K562 (cell line): Measurements from ENCODE around the gene ABRAXAS1. TPM values are rescaled to one million over a fixed set of nuclear protein-coding genes. Genes with fewer than 3 reads are reported as not detected.

Experiments used
- C11orf30 ChIP-seq: fragments of 450-650 bp; IDR thresholded peaks from 2 replicates; pipeline ENCODE4 v1.6.1; 2016; ENCODE audit warnings: low read depth, mild to moderate bottlenecking
- CCNT2 ChIP-seq: IDR thresholded peaks from 2 replicates; pipeline ENCODE4 v1.6.1; 2011; ENCODE audit warnings: borderline replicate concordance, low read depth, mild to moderate bottlenecking, moderate library complexity, mixed read lengths, low read length; ENCODE audit not compliant: insufficient read length; ENCODE audit errors: extremely low read depth
- ELF4 ChIP-seq: fragments of 450-650 bp; formaldehyde crosslinking; IDR thresholded peaks from 2 replicates; pipeline ENCODE4 v1.4.0; 2022; ENCODE audit warnings: missing genetic modification characterization
- HEY1 ChIP-seq: fragments of 250-450 bp; sonication (Bioruptor Pico); IDR thresholded peaks from 2 replicates; pipeline ENCODE4 v1.5.0; 2020; ENCODE audit warnings: mild to moderate bottlenecking, moderate library complexity, borderline replicate concordance
- MAFK ChIP-seq: IDR thresholded peaks from 2 replicates; pipeline ENCODE4 v1.6.1; 2011; ENCODE audit warnings: low read length, improper control_type of control experiment
- MTA1 ChIP-seq: fragments of 450-650 bp; IDR thresholded peaks from 2 replicates; pipeline ENCODE4 v1.6.1; 2017; ENCODE audit warnings: borderline replicate concordance
- NEUROD1 ChIP-seq: fragments of 150-350 bp; IDR thresholded peaks from 2 replicates; pipeline ENCODE4 v1.6.1; 2014; ENCODE audit warnings: borderline replicate concordance, low read length, low read depth; ENCODE audit not compliant: partially characterized antibody
- NFATC3 ChIP-seq: fragments of 450-650 bp; IDR thresholded peaks from 2 replicates; pipeline ENCODE4 v1.6.1; 2017; ENCODE audit warnings: mild to moderate bottlenecking
- NFE2 ChIP-seq: IDR thresholded peaks from 2 replicates; pipeline ENCODE4 v1.6.1; 2014; ENCODE audit warnings: antibody characterized with exemption, low read depth
- NR2C2 ChIP-seq, 2 experiments: fragments of 200-800 bp in 1 of 2; sonication (Bioruptor generic) in 1 of 2; sonication (generic) in 1 of 2; formaldehyde crosslinking in 1 of 2; IDR thresholded peaks; 2 replicates each; pipeline versions ENCODE4 v1.6.1 to v1.8.0; 2016 to 2022; ENCODE audit warnings: mild to moderate bottlenecking in 1 of 2, missing compliant biosample characterization in 1 of 2, missing genetic modification characterization in 1 of 2, missing genetic modification reagents in 1 of 2
- PHB ChIP-seq: fragments of 250-450 bp; sonication (Bioruptor Pico); IDR thresholded peaks from 2 replicates; pipeline ENCODE4 v1.5.0; 2021
- RBM25 ChIP-seq: fragments of 200-400 bp; formaldehyde crosslinking; IDR thresholded peaks from 2 replicates; pipeline ENCODE4 v1.6.1; 2018; ENCODE audit warnings: low read length, low read depth, moderate library complexity; ENCODE audit not compliant: severe bottlenecking
- SMAD1 ChIP-seq: fragments of 150-350 bp; IDR thresholded peaks from 2 replicates; pipeline ENCODE4 v1.6.1; 2014; ENCODE audit warnings: low read length, low read depth; ENCODE audit not compliant: partially characterized antibody
- TCF7L2 ChIP-seq: fragments of 150-350 bp; IDR thresholded peaks from 2 replicates; pipeline ENCODE4 v1.6.1; 2016; ENCODE audit warnings: low read depth, mild to moderate bottlenecking, low read length, moderate library complexity
- TRIM24 ChIP-seq, 2 experiments: fragments of 450-650 bp; IDR thresholded peaks; 2 replicates each; pipeline ENCODE4 v1.6.1; 2016
- ZNF133 ChIP-seq: fragments of 250-450 bp; sonication (Bioruptor Pico); IDR thresholded peaks from 2 replicates; pipeline ENCODE4 v1.4.0; 2020; ENCODE audit warnings: mild to moderate bottlenecking
- ZNF830 ChIP-seq: fragments of 250-450 bp; sonication (Bioruptor Pico); IDR thresholded peaks from 2 replicates; pipeline ENCODE4 v1.5.0; 2021; ENCODE audit warnings: mild to moderate bottlenecking
- polyA plus RNA-seq, 8 experiments: library from polyadenylated mRNA; depleted of rRNA in 4 of 8; stranded (reverse) in 5 of 8; unstranded in 3 of 8; fragments of >200 nt; fragmentation: Nextera tagmentation in 2 of 8; fragmentation: Illumina TruSeq in 1 of 8; extraction: Ambion mirVana in 2 of 8; extraction: Trizol in 1 of 8; gene quantifications; 2 replicates each; pipeline versions ENCODE4 v1.2.1 to v1.2.3, GENCODE V29; 2011 to 2014; ENCODE audit warnings: inconsistent platforms in 1 of 8, missing spikeins in 1 of 8
- total RNA-seq, 7 experiments: library from RNA; depleted of rRNA in 6 of 7; stranded (reverse); fragments of >200 nt in 6 of 7; fragmentation: Illumina TruSeq in 2 of 7; extraction: Trizol in 2 of 7; gene quantifications; 2 replicates each; pipeline versions ENCODE4 v1.2.1 to v1.2.3, GENCODE V29; 2011 to 2021; ENCODE audit warnings: low replicate concordance in 1 of 7
- TF ChIP-seq, protein P1 (sequence below), 2 experiments: fragments of 450-650 bp in 1 of 2; sonication (generic) in 1 of 2; formaldehyde crosslinking; conservative IDR thresholded peaks; 2 replicates each; pipeline versions ENCODE4 v1.4.0 to v1.8.1; 2020 to 2022; ENCODE audit warnings: mild to moderate bottlenecking in 1 of 2, missing genetic modification reagents in 1 of 2
- TF ChIP-seq, protein P2 (sequence below): fragments of 450-650 bp; formaldehyde crosslinking; IDR thresholded peaks from 2 replicates; pipeline ENCODE4 v1.4.0; 2022; ENCODE audit warnings: mild to moderate bottlenecking, moderate library complexity
- TF ChIP-seq, protein P3 (sequence below): IDR thresholded peaks from 2 replicates; pipeline ENCODE4 v1.6.1; 2011; ENCODE audit warnings: borderline replicate concordance, low read depth, mild to moderate bottlenecking, moderate library complexity, low read length; ENCODE audit not compliant: insufficient read depth, poor library complexity, severe bottlenecking
- TF ChIP-seq, protein P4 (sequence below): IDR thresholded peaks from 2 replicates; pipeline ENCODE4 v1.6.1; 2014; ENCODE audit warnings: antibody characterized with exemption

ABRAXAS1 gene
- total and polyA plus RNA-seq, 9 of the 15 experiments (the other 6 are each of a cell fraction or from before 2014, with no cell fraction given) = 10.8 to 48.3 (median 22.1) TPM

DNA sequence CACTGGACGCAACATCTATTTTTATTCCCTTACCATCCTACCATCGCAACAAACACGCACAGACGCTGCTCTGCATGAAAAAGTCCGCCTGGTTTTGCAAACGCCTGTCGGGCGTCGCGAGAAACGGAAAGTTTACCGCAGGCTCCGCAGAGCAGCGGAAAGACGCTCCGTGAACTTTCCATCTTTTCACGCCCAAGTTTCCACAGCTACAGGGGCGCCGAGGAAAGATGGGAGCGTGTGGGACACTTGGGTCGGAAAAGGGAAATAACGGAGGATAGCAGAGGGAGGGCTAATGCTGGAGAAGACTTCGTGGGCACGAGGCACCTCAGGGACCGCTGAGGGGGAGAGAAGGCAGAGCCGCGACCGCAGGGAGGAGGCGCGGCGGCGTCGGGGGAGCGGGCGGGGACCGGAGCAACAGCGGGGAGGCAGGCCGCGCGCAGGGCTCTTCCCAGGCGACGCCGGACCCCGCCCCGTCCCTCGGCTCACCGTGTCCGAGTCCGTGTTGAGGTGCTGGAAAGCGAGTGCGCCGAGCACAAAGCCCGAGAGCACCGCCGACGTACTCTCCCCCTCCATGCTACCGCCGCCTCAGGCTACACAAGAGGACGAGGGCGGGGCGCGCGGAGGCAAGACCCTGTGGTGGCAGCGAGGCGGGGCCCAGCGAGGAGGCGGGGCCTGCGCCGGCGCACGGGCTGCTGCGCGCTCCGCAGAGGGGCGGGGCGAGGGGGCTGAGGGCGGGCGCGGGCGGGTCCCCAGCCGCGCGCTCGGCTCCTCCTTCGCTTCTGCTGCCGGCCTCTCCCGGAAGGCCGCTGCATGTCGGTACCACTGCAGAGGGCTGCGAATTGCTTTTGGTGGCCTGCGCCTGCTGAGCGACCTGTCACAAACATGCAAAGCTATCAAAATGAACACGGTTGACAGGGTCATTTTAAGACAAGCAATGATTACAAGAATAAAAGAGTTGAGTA, at the start of gene ABRAXAS1 (continued):
- TF ChIP-seq NR2C2 (CRISPR knock-in tag; IDR thresholded peaks at IDR 0.05) (peak; percentile 76; the same call in 1 of the 2 replicates), NR2C2 (tag; IDR thresholded peaks at IDR 0.05) (no peak; the same call in none of the 2 replicates), PHB (CRISPR knock-in tag) (no peak), ZNF133 (CRISPR knock-in tag) (no peak), SMAD1 (peak; percentile 5), TCF7L2 (no peak), RBM25 (no peak), ELF4 (0 out of 2 replicates have a peak, but pooled peaks have one; percentile 36), TRIM24 (IDR thresholded peaks at IDR 0.05) (peak; percentile 14 to 82; a peak in 2 of 4 replicates), NFE2 (no peak), MAFK (no peak), ZNF830 (CRISPR knock-in tag) (no peak), HEY1 (CRISPR knock-in tag) (no peak), NFATC3 (no peak), C11orf30 (no peak), CCNT2 (peak; percentile 79), NEUROD1 (peak; percentile 16), MTA1 (peak; percentile 77; the same call in 1 of the 2 replicates)
- TF ChIP-seq, protein P1, sequence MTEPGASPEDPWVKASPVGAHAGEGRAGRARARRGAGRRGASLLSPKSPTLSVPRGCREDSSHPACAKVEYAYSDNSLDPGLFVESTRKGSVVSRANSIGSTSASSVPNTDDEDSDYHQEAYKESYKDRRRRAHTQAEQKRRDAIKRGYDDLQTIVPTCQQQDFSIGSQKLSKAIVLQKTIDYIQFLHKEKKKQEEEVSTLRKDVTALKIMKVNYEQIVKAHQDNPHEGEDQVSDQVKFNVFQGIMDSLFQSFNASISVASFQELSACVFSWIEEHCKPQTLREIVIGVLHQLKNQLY (CRISPR knock-in tag; conservative IDR thresholded peaks at IDR 0.05) = 0 out of 4 replicates have a peak, but pooled peaks of 1 of the 2 experiments have one; percentile 48
- TF ChIP-seq, protein P2, sequence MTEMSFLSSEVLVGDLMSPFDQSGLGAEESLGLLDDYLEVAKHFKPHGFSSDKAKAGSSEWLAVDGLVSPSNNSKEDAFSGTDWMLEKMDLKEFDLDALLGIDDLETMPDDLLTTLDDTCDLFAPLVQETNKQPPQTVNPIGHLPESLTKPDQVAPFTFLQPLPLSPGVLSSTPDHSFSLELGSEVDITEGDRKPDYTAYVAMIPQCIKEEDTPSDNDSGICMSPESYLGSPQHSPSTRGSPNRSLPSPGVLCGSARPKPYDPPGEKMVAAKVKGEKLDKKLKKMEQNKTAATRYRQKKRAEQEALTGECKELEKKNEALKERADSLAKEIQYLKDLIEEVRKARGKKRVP (CRISPR knock-in tag) = no peak
- TF ChIP-seq, protein P3, sequence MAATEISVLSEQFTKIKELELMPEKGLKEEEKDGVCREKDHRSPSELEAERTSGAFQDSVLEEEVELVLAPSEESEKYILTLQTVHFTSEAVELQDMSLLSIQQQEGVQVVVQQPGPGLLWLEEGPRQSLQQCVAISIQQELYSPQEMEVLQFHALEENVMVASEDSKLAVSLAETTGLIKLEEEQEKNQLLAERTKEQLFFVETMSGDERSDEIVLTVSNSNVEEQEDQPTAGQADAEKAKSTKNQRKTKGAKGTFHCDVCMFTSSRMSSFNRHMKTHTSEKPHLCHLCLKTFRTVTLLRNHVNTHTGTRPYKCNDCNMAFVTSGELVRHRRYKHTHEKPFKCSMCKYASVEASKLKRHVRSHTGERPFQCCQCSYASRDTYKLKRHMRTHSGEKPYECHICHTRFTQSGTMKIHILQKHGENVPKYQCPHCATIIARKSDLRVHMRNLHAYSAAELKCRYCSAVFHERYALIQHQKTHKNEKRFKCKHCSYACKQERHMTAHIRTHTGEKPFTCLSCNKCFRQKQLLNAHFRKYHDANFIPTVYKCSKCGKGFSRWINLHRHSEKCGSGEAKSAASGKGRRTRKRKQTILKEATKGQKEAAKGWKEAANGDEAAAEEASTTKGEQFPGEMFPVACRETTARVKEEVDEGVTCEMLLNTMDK = no peak
- TF ChIP-seq, protein P4, sequence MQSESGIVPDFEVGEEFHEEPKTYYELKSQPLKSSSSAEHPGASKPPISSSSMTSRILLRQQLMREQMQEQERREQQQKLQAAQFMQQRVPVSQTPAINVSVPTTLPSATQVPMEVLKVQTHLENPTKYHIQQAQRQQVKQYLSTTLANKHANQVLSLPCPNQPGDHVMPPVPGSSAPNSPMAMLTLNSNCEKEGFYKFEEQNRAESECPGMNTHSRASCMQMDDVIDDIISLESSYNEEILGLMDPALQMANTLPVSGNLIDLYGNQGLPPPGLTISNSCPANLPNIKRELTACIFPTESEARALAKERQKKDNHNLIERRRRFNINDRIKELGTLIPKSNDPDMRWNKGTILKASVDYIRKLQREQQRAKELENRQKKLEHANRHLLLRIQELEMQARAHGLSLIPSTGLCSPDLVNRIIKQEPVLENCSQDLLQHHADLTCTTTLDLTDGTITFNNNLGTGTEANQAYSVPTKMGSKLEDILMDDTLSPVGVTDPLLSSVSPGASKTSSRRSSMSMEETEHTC = no peak
